ENCODE results near the gene SNAPC2. TPM values are rescaled to one million over a fixed set of nuclear protein-coding genes. Genes with fewer than 3 reads are reported as not detected.

Gene SNAPC2
- total RNA-seq, 1 experiment from 2014 or later: 24.1 TPM

DNA sequence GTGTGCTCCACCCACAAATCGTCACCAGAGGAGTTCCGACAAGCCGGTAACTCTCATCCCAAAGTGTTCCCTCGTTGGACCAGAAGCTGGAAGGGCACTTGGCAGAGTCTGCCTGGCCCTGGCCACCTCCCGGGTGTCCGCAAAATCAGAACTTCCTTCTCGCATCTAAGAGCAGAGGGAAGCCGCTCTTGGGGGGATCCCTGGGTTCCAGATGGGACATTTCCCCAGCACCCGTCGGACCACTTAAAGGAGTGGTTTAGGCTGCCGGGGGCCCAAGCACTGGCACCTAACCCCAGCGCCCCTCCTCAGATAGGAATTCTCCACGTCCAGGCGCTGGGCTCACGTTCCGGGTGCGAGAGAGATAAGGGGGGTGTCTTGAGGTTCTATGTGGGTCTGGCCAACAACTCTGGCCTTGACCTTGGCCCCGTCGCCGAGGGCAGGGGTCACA is 17.3 kb upstream of the SNAPC2 start:
- ChIA-PET CTCF (interaction anchor here (0.9 to 2.0 kb wide), 5 partner anchors 18 to 53 kb away, joined by 3 to 12 read pairs (median 4); no protein-coding TSS in a partner anchor), POLR2A (interaction anchor here (0.6 to 8.7 kb wide), 19 partner anchors 9 to 273 kb away, joined by 3 to 91 read pairs (median 5); partner anchors contain the start of genes EVI5L, LRRC8E, PET100 and SNAPC2)
- H3K36me3 Mint-ChIP-seq (ENCODE audit: insufficient read depth, unreplicated experiment): peaks cover 27% of the 10 kb centered on the region
- BruUV-seq (replicated peaks): TSS peak; percentile 80
- H3K4me3 Mint-ChIP-seq (ENCODE audit: unreplicated experiment): peak overlapping the region; percentile 97
- H3K4me1 Mint-ChIP-seq (ENCODE audit: insufficient read depth, unreplicated experiment): peaks cover 32% of the 10 kb centered on the region
- intact Hi-C loops (cut with micrococcal nuclease): loop anchor here (1.0 to 5.0 kb wide), 2 partner anchors 34 to 51 kb away; no protein-coding TSS in a partner anchor
- peak overlapping the region; percentile 98 for H3K27ac Mint-ChIP-seq (ENCODE audit: low read depth, unreplicated experiment)
- no peaks in the 10 kb centered on the region for H3K27me3 Mint-ChIP-seq (ENCODE audit: insufficient read depth, unreplicated experiment)
- no peak for DNase-seq (ENCODE audit: unreplicated experiment)
- TF ChIP-seq, protein P1, sequence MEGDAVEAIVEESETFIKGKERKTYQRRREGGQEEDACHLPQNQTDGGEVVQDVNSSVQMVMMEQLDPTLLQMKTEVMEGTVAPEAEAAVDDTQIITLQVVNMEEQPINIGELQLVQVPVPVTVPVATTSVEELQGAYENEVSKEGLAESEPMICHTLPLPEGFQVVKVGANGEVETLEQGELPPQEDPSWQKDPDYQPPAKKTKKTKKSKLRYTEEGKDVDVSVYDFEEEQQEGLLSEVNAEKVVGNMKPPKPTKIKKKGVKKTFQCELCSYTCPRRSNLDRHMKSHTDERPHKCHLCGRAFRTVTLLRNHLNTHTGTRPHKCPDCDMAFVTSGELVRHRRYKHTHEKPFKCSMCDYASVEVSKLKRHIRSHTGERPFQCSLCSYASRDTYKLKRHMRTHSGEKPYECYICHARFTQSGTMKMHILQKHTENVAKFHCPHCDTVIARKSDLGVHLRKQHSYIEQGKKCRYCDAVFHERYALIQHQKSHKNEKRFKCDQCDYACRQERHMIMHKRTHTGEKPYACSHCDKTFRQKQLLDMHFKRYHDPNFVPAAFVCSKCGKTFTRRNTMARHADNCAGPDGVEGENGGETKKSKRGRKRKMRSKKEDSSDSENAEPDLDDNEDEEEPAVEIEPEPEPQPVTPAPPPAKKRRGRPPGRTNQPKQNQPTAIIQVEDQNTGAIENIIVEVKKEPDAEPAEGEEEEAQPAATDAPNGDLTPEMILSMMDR (IDR thresholded peaks at IDR 0.05; ENCODE audit: unreplicated experiment): no peak
- H3K9me3 Mint-ChIP-seq (ENCODE audit: unreplicated experiment): no peaks in the 10 kb centered on the region

DNA sequence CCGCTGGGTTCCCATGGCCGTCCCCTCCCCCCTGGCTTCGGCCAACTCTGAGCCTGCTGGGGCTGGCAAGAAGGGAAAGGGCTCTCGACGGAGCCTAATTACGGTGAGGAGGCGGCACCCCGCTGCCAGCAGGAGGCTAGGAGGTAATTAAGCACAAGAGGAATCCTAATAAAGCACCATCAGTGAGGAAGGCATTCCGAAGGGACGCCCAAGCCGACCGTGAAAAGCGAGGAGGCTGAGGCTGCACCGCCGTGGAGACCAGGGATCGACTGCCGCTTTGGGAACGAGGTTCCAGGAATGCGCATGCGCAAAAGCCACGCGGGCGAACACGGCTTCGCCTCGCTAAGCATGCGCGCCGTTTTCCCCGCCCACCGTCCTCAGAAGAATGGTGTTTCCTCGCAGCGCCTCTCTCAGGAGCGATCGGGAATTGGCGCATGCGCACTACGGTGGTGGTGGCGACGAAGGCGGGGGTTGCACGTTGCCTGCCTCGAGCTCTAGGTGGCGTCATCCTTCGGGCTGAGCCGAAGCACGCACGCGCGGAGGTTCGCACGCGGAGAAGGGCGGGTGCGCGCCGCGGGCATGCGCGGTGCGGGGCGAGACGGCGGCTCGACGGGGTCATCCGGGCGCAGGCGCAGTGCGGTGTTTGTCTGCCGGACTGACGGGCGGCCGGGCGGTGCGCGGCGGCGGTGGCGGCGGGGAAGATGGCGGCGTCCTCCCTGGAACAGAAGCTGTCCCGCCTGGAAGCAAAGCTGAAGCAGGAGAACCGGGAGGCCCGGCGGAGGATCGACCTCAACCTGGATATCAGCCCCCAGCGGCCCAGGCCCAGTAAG is 16.7 kb upstream of the SNAPC2 start, which contains the start of gene MAP2K7:
Gene MAP2K7, plus strand, starts transcription at position 634 of the 830 bp plus-strand sequence. Its CDS starts 68 bp downstream, at position 702.
- peaks cover 28% of the 10 kb centered on the region for H3K36me3 Mint-ChIP-seq (ENCODE audit: insufficient read depth, unreplicated experiment)
- TF ChIP-seq, protein P1 (IDR thresholded peaks at IDR 0.05; ENCODE audit: unreplicated experiment): peak; percentile 42
- ChIA-PET POLR2A (interaction anchor here (0.6 to 8.7 kb wide), 25 partner anchors 8 to 284 kb away, joined by 3 to 91 read pairs (median 4); partner anchors contain the start of genes EVI5L, LRRC8E, PET100 and SNAPC2), CTCF (interaction anchor here (0.7 to 1.2 kb wide), 10 partner anchors 10 to 98 kb away, joined by 3 to 12 read pairs (median 4); no protein-coding TSS in a partner anchor)
- H3K4me3 Mint-ChIP-seq (ENCODE audit: unreplicated experiment): peak within 1 kb of the TSS; percentile 97
- no TSS peak for BruUV-seq (replicated peaks)
- intact Hi-C loops (cut with micrococcal nuclease): loop anchor here (1.0 to 5.0 kb wide), 2 partner anchors 34 to 51 kb away; no protein-coding TSS in a partner anchor
- H3K27me3 Mint-ChIP-seq (ENCODE audit: insufficient read depth, unreplicated experiment): no peaks in the 10 kb centered on the region
- no peaks in the 10 kb centered on the region for H3K9me3 Mint-ChIP-seq (ENCODE audit: unreplicated experiment)
- peak; percentile 100 for DNase-seq (ENCODE audit: unreplicated experiment)
- peaks cover 32% of the 10 kb centered on the region for H3K4me1 Mint-ChIP-seq (ENCODE audit: insufficient read depth, unreplicated experiment)
- peak within 1 kb of the TSS; percentile 98 for H3K27ac Mint-ChIP-seq (ENCODE audit: low read depth, unreplicated experiment)

DNA sequence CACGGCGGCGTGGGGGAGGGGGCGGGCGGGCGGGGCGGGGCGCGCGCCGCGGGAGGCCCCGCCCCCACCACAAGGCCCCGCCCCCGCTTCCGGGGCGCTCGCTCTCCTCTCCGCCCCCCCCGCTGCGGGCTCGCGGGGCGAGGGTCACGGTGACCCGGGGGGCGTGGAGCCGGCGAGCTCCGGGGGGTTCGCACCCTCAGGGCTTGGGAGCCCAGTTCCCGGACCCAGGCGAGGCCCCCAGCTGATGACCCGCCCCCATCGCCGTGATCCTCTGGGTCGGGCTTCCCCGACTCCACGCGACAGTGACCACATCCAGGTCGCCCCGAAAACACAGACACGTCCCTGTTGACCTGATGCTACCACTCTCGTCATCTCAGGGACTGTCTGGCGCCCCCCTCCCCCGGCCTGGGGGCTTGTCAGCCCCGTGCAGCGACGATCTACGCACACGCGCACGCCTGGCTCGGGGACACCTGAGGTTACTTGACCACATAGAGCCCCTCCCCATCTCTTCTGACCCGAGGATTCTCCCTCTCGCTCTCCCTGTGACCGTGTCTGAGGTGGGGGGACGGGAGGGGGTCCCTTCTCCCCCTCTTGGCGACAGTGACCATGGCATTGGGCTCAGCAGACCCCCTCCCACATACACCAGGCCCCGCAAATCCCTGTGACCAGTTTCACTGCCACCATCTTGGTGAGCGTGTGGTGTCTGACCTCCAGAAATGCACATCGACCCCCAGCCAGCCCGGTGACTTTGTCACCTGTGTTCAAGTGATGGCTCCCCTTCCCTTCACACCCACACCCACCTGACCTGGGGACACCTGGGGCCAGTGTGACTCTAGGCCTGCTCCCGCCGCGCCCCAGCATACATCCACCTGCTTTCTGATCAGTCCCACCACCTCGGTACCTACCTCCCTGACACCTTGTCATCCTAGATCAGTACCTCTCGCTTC is 15.8 kb upstream of the SNAPC2 start:
- peaks cover 32% of the 10 kb centered on the region for H3K4me1 Mint-ChIP-seq (ENCODE audit: insufficient read depth, unreplicated experiment)
- ChIA-PET POLR2A (interaction anchor here (0.9 to 8.7 kb wide), 20 partner anchors 7 to 285 kb away, joined by 3 to 91 read pairs (median 4); partner anchors contain the start of genes EVI5L, LRRC8E, SNAPC2 and TGFBR3L), CTCF (interaction anchor here (0.7 to 1.2 kb wide), 9 partner anchors 11 to 97 kb away, joined by 3 to 12 read pairs (median 4); no protein-coding TSS in a partner anchor)
- no TSS peak for BruUV-seq (replicated peaks)
- H3K36me3 Mint-ChIP-seq (ENCODE audit: insufficient read depth, unreplicated experiment): peaks cover 28% of the 10 kb centered on the region
- peak overlapping the region; percentile 97 for H3K4me3 Mint-ChIP-seq (ENCODE audit: unreplicated experiment)
- H3K27ac Mint-ChIP-seq (ENCODE audit: low read depth, unreplicated experiment): peak overlapping the region; percentile 98
- TF ChIP-seq, protein P1 (IDR thresholded peaks at IDR 0.05; ENCODE audit: unreplicated experiment): no peak
- H3K9me3 Mint-ChIP-seq (ENCODE audit: unreplicated experiment): no peaks in the 10 kb centered on the region
- H3K27me3 Mint-ChIP-seq (ENCODE audit: insufficient read depth, unreplicated experiment): no peaks in the 10 kb centered on the region
- peak; percentile 29 for DNase-seq (ENCODE audit: unreplicated experiment)
- intact Hi-C loops (cut with micrococcal nuclease): loop anchor here (5.0 kb wide), 1 partner anchor 52 kb away; no protein-coding TSS in a partner anchor

All from MCF 10A (cell line).